SJCRH30 (cell line): ENCODE data around the gene CCDC74A. TPM values are rescaled to one million over a fixed set of nuclear protein-coding genes. Genes with fewer than 3 reads are reported as not detected.
"Not testable (repeated sequence)": the region's sequence is repeated elsewhere in the genome, so short reads cannot be mapped to it uniquely, and the experiment has no call there.

Source experiments
- DNase-seq, 2 experiments: peaks; one replicate each; pipeline ENCODE4 v3.0.0-alpha.2; 2015 to 2020
- H3K27ac ChIP-seq: fragments of 250-450 bp; sonication (Bioruptor Pico); 2 replicates; pipeline ENCODE4 v1.5.1; 2020; ENCODE audit warnings: mild to moderate bottlenecking, moderate library complexity
- H3K27me3 ChIP-seq: fragments of 250-450 bp; sonication (Bioruptor Pico); 2 replicates; pipeline ENCODE4 v1.5.1; 2020; ENCODE audit warnings: mild to moderate bottlenecking, moderate library complexity
- H3K36me3 ChIP-seq: fragments of 250-450 bp; sonication (Bioruptor Pico); 2 replicates; pipeline ENCODE4 v1.5.1; 2020; ENCODE audit warnings: mild to moderate bottlenecking, moderate library complexity
- H3K4me1 ChIP-seq: fragments of 250-450 bp; sonication (Bioruptor Pico); 2 replicates; pipeline ENCODE4 v1.5.1; 2020; ENCODE audit warnings: mild to moderate bottlenecking, moderate library complexity
- H3K4me3 ChIP-seq: fragments of 250-450 bp; sonication (Bioruptor Pico); 2 replicates; pipeline ENCODE4 v1.5.1; 2020; ENCODE audit warnings: mild to moderate bottlenecking, moderate library complexity
- H3K9me3 ChIP-seq: fragments of 250-450 bp; sonication (Bioruptor Pico); replicated peaks from 2 replicates; pipeline ENCODE4 v1.5.1; 2020; ENCODE audit warnings: mild to moderate bottlenecking, moderate library complexity
- total RNA-seq: library from RNA; depleted of rRNA; stranded (reverse); fragments of >200 nt; shearing (Covaris generic); gene quantifications from 2 replicates; pipeline ENCODE4 v1.2.3, GENCODE V29; 2014

CCDC74A gene
- total RNA-seq, 1 experiment from 2014 or later = not detected

GRCh38 chr2:131517106-131517831, 10.4 kb upstream of the CCDC74A start:
- Histone ChIP-seq H3K4me1 (no peaks in the 10 kb centered on the region), H3K27ac (no peak overlapping the region), H3K27me3 (no peaks in the 10 kb centered on the region), H3K9me3 (no peaks in the 10 kb centered on the region), H3K4me3 (no peak overlapping the region), H3K36me3 (no peaks in the 10 kb centered on the region)
- DNase-seq = no peak

- H3K27me3 ChIP-seq, H3K9me3 ChIP-seq, H3K27ac ChIP-seq, H3K4me1 ChIP-seq, H3K4me3 ChIP-seq, DNase-seq, H3K36me3 ChIP-seq: not testable (repeated sequence)
Measured at GRCh38 chr2:131517856-131518255, 9.8 kb upstream of the CCDC74A start.

GRCh38 chr2:131518531-131518930, 9.2 kb upstream of the CCDC74A start:
- H3K27me3 ChIP-seq, H3K27ac ChIP-seq, H3K36me3 ChIP-seq, H3K9me3 ChIP-seq, H3K4me1 ChIP-seq, H3K4me3 ChIP-seq, DNase-seq: not testable (repeated sequence)

GRCh38 chr2:131519466-131519865, 8.2 kb upstream of the CCDC74A start:
- DNase-seq = no peak
- Histone ChIP-seq H3K27ac (no peak overlapping the region), H3K27me3 (no peaks in the 10 kb centered on the region)

GRCh38 chr2:131519871-131520470, 7.7 kb upstream of the CCDC74A start:
- not testable (repeated sequence) for H3K27me3 ChIP-seq, DNase-seq, H3K27ac ChIP-seq, H3K9me3 ChIP-seq, H3K4me3 ChIP-seq, H3K4me1 ChIP-seq, H3K36me3 ChIP-seq

More at GRCh38 chr2:131519466-131519865, 8.2 kb upstream of the CCDC74A start:
- no peaks in the 10 kb centered on the region for H3K4me1 ChIP-seq
- no peaks in the 10 kb centered on the region for H3K36me3 ChIP-seq
- no peaks in the 10 kb centered on the region for H3K9me3 ChIP-seq
- no peak overlapping the region for H3K4me3 ChIP-seq

- Histone ChIP-seq H3K27ac (no peak overlapping the region), H3K36me3 (no peaks in the 10 kb centered on the region), H3K4me1 (no peaks in the 10 kb centered on the region), H3K4me3 (no peak overlapping the region), H3K27me3 (no peaks in the 10 kb centered on the region), H3K9me3 (no peaks in the 10 kb centered on the region)
- DNase-seq = no peak
Measured at GRCh38 chr2:131520526-131520925, 7.2 kb upstream of the CCDC74A start.

GRCh38 chr2:131521524-131521923, 6.2 kb upstream of the CCDC74A start:
- not testable (repeated sequence) for H3K36me3 ChIP-seq, H3K4me3 ChIP-seq, H3K27me3 ChIP-seq, H3K27ac ChIP-seq, H3K9me3 ChIP-seq, H3K4me1 ChIP-seq, DNase-seq

GRCh38 chr2:131521961-131522781, 5.5 kb upstream of the CCDC74A start:
- Histone ChIP-seq H3K4me1 (no peaks in the 10 kb centered on the region), H3K27ac (no peak overlapping the region), H3K36me3 (no peaks in the 10 kb centered on the region), H3K4me3 (no peak overlapping the region), H3K27me3 (no peaks in the 10 kb centered on the region), H3K9me3 (no peaks in the 10 kb centered on the region)
- no peak for DNase-seq

- not testable (repeated sequence) for DNase-seq, H3K4me1 ChIP-seq, H3K4me3 ChIP-seq, H3K36me3 ChIP-seq, H3K9me3 ChIP-seq, H3K27me3 ChIP-seq, H3K27ac ChIP-seq
Measured at GRCh38 chr2:131525256-131525655, 2.4 kb upstream of the CCDC74A start.

- DNase-seq, H3K4me3 ChIP-seq, H3K4me1 ChIP-seq, H3K9me3 ChIP-seq, H3K27me3 ChIP-seq, H3K27ac ChIP-seq, H3K36me3 ChIP-seq: not testable (repeated sequence)
Measured at GRCh38 chr2:131528981-131529863, 1.5 kb downstream of the CCDC74A start.

GRCh38 chr2:131529864-131530445, 2.3 kb downstream of the CCDC74A start:
- H3K36me3 ChIP-seq, H3K27ac ChIP-seq, H3K9me3 ChIP-seq, H3K4me1 ChIP-seq, H3K27me3 ChIP-seq, DNase-seq, H3K4me3 ChIP-seq: not testable (repeated sequence)

GRCh38 chr2:131530626-131531344, 3.1 kb downstream of the CCDC74A start:
- not testable (repeated sequence) for H3K27ac ChIP-seq, H3K4me1 ChIP-seq, H3K9me3 ChIP-seq, H3K27me3 ChIP-seq, DNase-seq, H3K4me3 ChIP-seq, H3K36me3 ChIP-seq

GRCh38 chr2:131531547-131532185, 4.0 kb downstream of the CCDC74A start:
- not testable (repeated sequence) for H3K9me3 ChIP-seq, DNase-seq, H3K27me3 ChIP-seq, H3K36me3 ChIP-seq, H3K4me1 ChIP-seq, H3K4me3 ChIP-seq, H3K27ac ChIP-seq
